Measurements from ENCODE around the gene NDC1. TPM values are rescaled to one million over a fixed set of nuclear protein-coding genes. Genes with fewer than 3 reads are reported as not detected.

Gene NDC1, protein sequence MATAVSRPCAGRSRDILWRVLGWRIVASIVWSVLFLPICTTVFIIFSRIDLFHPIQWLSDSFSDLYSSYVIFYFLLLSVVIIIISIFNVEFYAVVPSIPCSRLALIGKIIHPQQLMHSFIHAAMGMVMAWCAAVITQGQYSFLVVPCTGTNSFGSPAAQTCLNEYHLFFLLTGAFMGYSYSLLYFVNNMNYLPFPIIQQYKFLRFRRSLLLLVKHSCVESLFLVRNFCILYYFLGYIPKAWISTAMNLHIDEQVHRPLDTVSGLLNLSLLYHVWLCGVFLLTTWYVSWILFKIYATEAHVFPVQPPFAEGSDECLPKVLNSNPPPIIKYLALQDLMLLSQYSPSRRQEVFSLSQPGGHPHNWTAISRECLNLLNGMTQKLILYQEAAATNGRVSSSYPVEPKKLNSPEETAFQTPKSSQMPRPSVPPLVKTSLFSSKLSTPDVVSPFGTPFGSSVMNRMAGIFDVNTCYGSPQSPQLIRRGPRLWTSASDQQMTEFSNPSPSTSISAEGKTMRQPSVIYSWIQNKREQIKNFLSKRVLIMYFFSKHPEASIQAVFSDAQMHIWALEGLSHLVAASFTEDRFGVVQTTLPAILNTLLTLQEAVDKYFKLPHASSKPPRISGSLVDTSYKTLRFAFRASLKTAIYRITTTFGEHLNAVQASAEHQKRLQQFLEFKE
- total RNA-seq (2022; extraction: Qiagen RNA extraction; ENCODE audit: low read depth), result 21.3 to 28.8 TPM (median 23.5 TPM) in 5 replicates

GRCh38 chr1:53837924-53838653, at the start of gene NDC1:
Gene NDC1, minus strand, starts transcription at chr1:53838296. Its CDS starts 35 bp downstream, at chr1:53838261.

GRCh38 chr1:53739109-53739681, 98.9 kb downstream of the NDC1 start, which contains the start of gene GLIS1:
Gene GLIS1, minus strand, starts transcription at chr1:53739164. Its CDS starts 1,100 bp downstream, at chr1:53738064.

Other genes starting within 250 kb of the NDC1 start
- 0.05 to 0.13 TPM (median 0.08 TPM) in 4 of 5 replicates, not detected in the other for gene GLIS1, start 99.1 kb downstream of the NDC1 start, total RNA-seq (2022; extraction: Qiagen RNA extraction; ENCODE audit: low read depth)
- 13.2 to 15.9 TPM (median 13.8 TPM) in 5 replicates for gene YIPF1, start 51.5 kb upstream of the NDC1 start, total RNA-seq (2022; extraction: Qiagen RNA extraction; ENCODE audit: low read depth)
- gene DIO1, start 55.9 kb upstream of the NDC1 start, total RNA-seq (2022; extraction: Qiagen RNA extraction; ENCODE audit: low read depth), result 0.09 to 0.16 TPM in 2 of 5 replicates, not detected in the others
- 29.9 to 37.4 TPM (median 31.0 TPM) in 5 replicates for gene IFT25, start 107.4 kb upstream of the NDC1 start, total RNA-seq (2022; extraction: Qiagen RNA extraction; ENCODE audit: low read depth)
- gene LRRC42, start 108.1 kb upstream of the NDC1 start, total RNA-seq (2022; extraction: Qiagen RNA extraction; ENCODE audit: low read depth), result 27.6 to 28.8 TPM (median 28.4 TPM) in 5 replicates
- 0.06 TPM in 1 of 5 replicates, not detected in the others for gene LDLRAD1, start 179.9 kb upstream of the NDC1 start, total RNA-seq (2022; extraction: Qiagen RNA extraction; ENCODE audit: low read depth)
- 112 to 126 TPM (median 118 TPM) in 5 replicates for gene TMEM59, start 214.9 kb upstream of the NDC1 start, total RNA-seq (2022; extraction: Qiagen RNA extraction; ENCODE audit: low read depth)
- gene TCEANC2, start 215.3 kb upstream of the NDC1 start, total RNA-seq (2022; extraction: Qiagen RNA extraction; ENCODE audit: low read depth), result 1.7 to 3.4 TPM (median 2.6 TPM) in 5 replicates

Measured in A549 treated with GW870086 at 1 μM for 4 hours (cell line).